Right lobe of liver (tissue), 6 donors: ENCODE measurements around the gene CMC1. TPM values are rescaled to one million over a fixed set of nuclear protein-coding genes. Genes with fewer than 3 reads are reported as not detected.

Experiments used
- ATAC-seq, 4 donors: fragments of 200-7000 bp; cut with Tn5 transposase; one replicate each; pipeline ENCODE4 v1.9.1; 2020; ENCODE audit warnings: mild to moderate bottlenecking in 4 of 4, moderate library complexity in 4 of 4
- DNase-seq, 3 donors: peaks; one replicate each; pipeline ENCODE4 v3.0.0-alpha.2; 2020
- H3K27ac ChIP-seq, 3 donors: fragments of 200-600 bp; one replicate each; pipeline ENCODE4 v1.8.0; 2022
- H3K27me3 ChIP-seq, 2 donors: fragments of 200-600 bp; one replicate each; pipeline ENCODE4 v1.8.0; 2022
- H3K36me3 ChIP-seq, 4 donors: fragments of 200-600 bp; sonication (generic) in 1 of 4; one replicate each; pipeline versions ENCODE4 v1.5.1 to v1.8.0; 2017 to 2022; ENCODE audit warnings: control low read depth in 1 of 4
- H3K4me1 ChIP-seq, 4 donors: fragments of 200-600 bp; sonication (generic) in 1 of 4; one replicate each; pipeline versions ENCODE4 v1.5.1 to v1.8.0; 2017 to 2022; ENCODE audit warnings: control low read depth in 1 of 4
- H3K4me3 ChIP-seq, 3 donors: fragments of 200-600 bp; one replicate each; pipeline ENCODE4 v1.8.0; 2022
- H3K9me3 ChIP-seq, 4 donors: fragments of 200-600 bp; sonication (generic) in 1 of 4; one replicate each; pipeline versions ENCODE4 v1.5.1 to v1.8.0; 2017 to 2022; ENCODE audit warnings: control low read depth in 1 of 4
- CTCF ChIP-seq, 4 donors: fragments of 200-600 bp in 3 of 4; fragments of 450-650 bp in 1 of 4; IDR thresholded peaks; one replicate each; pipeline versions ENCODE4 v1.5.1 to v1.8.0; 2016 to 2022; ENCODE audit warnings: antibody characterized with exemption in 4 of 4, mild to moderate bottlenecking in 2 of 4
- POLR2A ChIP-seq: fragments of 450-650 bp; IDR thresholded peaks from one replicate; pipeline ENCODE4 v1.6.1; 2017; ENCODE audit warnings: antibody characterized with exemption, mild to moderate bottlenecking
- WGBS: methylation state at CpG from one replicate; pipeline ENCODE4 v1.1.6; 2018; ENCODE audit warnings: low coverage, low lambda C conversion rate; ENCODE audit not compliant: insufficient coverage; ENCODE audit errors: missing lambda C conversion rate; 5-methylcytosine and 5-hydroxymethylcytosine counted together
- intact Hi-C, 2 donors: fragments of 100-400 bp; cut with DNase I; formaldehyde crosslinking; loops; one replicate each; pipeline versions ENCODE4 v1.11.2 to v1.14.1; 2022
- total RNA-seq, 6 experiments: library from RNA; depleted of rRNA in 2 of 6; stranded (reverse); fragments of >200 nt in 2 of 6; fragmentation: NEBNext Ultra II Directional in 3 of 6; extraction: Animal tissue kit (Norgen Biotek cat#: 25700) in 3 of 6; gene quantifications; one replicate each; pipeline versions ENCODE4 v1.1.0 to v1.2.4, GENCODE V29; 2016 to 2023
- donor health status: DM: no; HTN: yes; CAD: no.
- donor health status: DM: no; HTN: no; CAD: no.
- donor health status: DM: no; HTN: no; CAD: no.
- donor health status: DM: no; HTN: yes; CAD: no.
- donor health status: DM: no; HTN: yes; CAD: no.

The CMC1 gene
- total RNA-seq, 6 experiments from 2014 or later = 9.5 to 16.9 (median 12.2) TPM

- no peak overlapping the region for H3K27ac ChIP-seq
- 92% methylated on average over 5 of the region's 5 CpGs for whole genome bisulfite sequencing
- H3K9me3 ChIP-seq = no peaks in the 10 kb centered on the region
- intact Hi-C loops = no loop called here
- TF ChIP-seq CTCF (IDR thresholded peaks at IDR 0.05) = no peak
- no peak for ATAC-seq
- no peak overlapping the region for H3K4me3 ChIP-seq
- H3K27me3 ChIP-seq = no peaks in the 10 kb centered on the region
- no peaks in the 10 kb centered on the region for H3K4me1 ChIP-seq
- H3K36me3 ChIP-seq = no peaks in the 10 kb centered on the region
- no peak for DNase-seq
These were observed 12.8 kb upstream of the CMC1 start for GRCh38 chr3:28228623-28229022.

GRCh38 chr3:28232659-28233058, 8.8 kb upstream of the CMC1 start:
- H3K9me3 ChIP-seq = no peaks in the 10 kb centered on the region
- intact Hi-C loops = no loop called here
- ATAC-seq = no peak
- H3K4me1 ChIP-seq = no peaks in the 10 kb centered on the region
- no peak overlapping the region for H3K27ac ChIP-seq
- no peaks in the 10 kb centered on the region for H3K36me3 ChIP-seq
- DNase-seq = no peak
- H3K4me3 ChIP-seq = no peak overlapping the region
- no peak for TF ChIP-seq CTCF (IDR thresholded peaks at IDR 0.05)
- TF ChIP-seq POLR2A = no peak
- no peaks in the 10 kb centered on the region for H3K27me3 ChIP-seq

GRCh38 chr3:28234454-28234853, 7.0 kb upstream of the CMC1 start:
- intact Hi-C loops = no loop called here
- DNase-seq (no peak), ATAC-seq (no peak)
- Histone ChIP-seq H3K4me3 (no peak overlapping the region), H3K27me3 (no peaks in the 10 kb centered on the region), H3K27ac (no peak overlapping the region), H3K4me1 (no peaks in the 10 kb centered on the region), H3K9me3 (no peaks in the 10 kb centered on the region), H3K36me3 (no peaks in the 10 kb centered on the region)
- no peak for TF ChIP-seq POLR2A
- TF ChIP-seq CTCF (IDR thresholded peaks at IDR 0.05) = no peak

- Histone ChIP-seq H3K36me3 (no peaks in the 10 kb centered on the region), H3K27ac (no peak overlapping the region), H3K27me3 (no peaks in the 10 kb centered on the region), H3K4me3 (no peak overlapping the region), H3K4me1 (peaks cover 0 to 8% (median 3%) of the 10 kb centered on the region in 4 donors), H3K9me3 (no peaks in the 10 kb centered on the region)
- ATAC-seq (no peak), DNase-seq (no peak)
- intact Hi-C loops = no loop called here
- WGBS = 89% methylated on average over 3 of the region's 3 CpGs
- TF ChIP-seq CTCF (IDR thresholded peaks at IDR 0.05) (no peak), POLR2A (no peak)
These were observed 2.3 kb upstream of the CMC1 start for GRCh38 chr3:28239108-28239507.

GRCh38 chr3:28240441-28240840, 978 bp upstream of the CMC1 start:
- no peak for DNase-seq
- intact Hi-C loops = no loop called here
- H3K27ac ChIP-seq = peak overlapping the region in 1 of 3 donors; percentile 60
- H3K4me3 ChIP-seq = peak overlapping the region in 1 of 3 donors; percentile 99
- 62% methylated on average over 5 of the region's 7 CpGs for WGBS
- TF ChIP-seq CTCF (IDR thresholded peaks at IDR 0.05) = no peak
- TF ChIP-seq POLR2A = no peak
- no peak for ATAC-seq
- H3K9me3 ChIP-seq = no peaks in the 10 kb centered on the region
- peaks cover 0 to 8% (median 3%) of the 10 kb centered on the region in 4 donors for H3K4me1 ChIP-seq
- H3K36me3 ChIP-seq = no peaks in the 10 kb centered on the region
- H3K27me3 ChIP-seq = no peaks in the 10 kb centered on the region
